ENCODE data around the gene TNK1.
A peak's percentile ranks its signal among the peaks of the same experiment; 100 is the strongest.

Gene TNK1

GRCh38 chr17:7435676-7436555, 55.0 kb downstream of the TNK1 start:
- no peak for DNase-seq (ENCODE audit: low read depth)

DNA sequence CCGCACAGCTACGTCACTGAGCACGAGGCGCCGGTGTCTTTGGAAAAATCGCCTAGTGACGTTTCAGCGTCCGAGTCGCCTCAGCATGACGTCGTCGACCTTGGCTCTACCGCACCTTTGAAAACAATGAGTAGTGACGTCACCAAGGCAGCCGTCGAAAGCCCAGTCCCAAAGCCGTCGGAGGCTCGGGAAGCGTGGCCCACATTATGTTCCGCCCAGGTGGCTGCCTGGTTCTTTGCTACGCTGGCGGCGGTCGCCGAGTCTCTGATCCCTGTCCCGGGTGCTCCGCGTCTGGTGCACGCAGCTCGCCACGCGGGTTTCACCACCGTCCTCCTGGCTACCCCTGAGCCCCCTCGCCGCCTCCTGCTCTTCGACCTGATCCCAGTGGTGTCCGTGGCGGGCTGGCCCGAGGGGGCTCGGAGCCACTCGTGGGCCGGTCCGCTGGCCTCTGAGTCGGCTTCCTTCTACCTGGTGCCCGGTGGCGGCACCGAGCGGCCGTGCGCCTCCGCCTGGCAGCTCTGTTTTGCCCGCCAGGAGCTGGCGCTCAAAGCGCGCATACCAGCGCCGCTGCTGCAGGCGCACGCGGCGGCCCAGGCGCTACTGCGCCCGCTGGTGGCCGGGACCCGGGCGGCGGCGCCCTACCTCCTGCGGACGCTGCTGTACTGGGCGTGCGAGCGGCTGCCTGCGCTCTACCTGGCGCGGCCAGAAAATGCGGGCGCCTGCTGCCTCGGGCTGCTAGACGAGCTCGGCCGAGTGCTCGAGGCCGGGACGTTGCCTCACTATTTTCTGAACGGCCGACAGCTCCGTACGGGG, 55.9 kb downstream of the TNK1 start:
- DNase-seq (ENCODE audit: low read depth) = peak; percentile 31

DNA sequence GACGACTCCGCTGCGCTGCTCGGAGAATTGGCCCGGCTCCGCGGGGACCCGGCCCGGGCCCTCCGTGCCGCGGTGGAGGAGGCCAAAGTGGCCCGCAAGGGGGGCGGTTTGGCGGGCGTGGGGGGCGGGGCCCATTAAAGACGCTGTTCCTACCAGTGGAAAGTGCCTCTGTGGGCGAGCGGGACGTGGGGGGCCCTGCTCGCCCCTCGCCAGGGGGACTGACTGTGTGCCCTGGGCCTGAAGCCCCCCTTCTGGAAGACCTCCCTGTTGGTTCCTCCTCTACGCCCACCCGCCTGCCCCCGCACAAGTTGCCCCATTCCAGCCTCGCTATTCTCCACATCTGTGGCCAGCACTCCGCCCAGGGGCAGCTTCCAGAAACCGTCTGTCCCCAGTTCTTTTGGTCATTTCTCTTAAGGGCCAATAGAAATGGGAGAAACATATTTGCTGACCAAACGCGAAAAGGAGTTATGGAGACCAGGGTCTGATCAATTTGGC, 56.5 kb downstream of the TNK1 start:
- DNase-seq (ENCODE audit: low read depth) = no peak

DNA sequence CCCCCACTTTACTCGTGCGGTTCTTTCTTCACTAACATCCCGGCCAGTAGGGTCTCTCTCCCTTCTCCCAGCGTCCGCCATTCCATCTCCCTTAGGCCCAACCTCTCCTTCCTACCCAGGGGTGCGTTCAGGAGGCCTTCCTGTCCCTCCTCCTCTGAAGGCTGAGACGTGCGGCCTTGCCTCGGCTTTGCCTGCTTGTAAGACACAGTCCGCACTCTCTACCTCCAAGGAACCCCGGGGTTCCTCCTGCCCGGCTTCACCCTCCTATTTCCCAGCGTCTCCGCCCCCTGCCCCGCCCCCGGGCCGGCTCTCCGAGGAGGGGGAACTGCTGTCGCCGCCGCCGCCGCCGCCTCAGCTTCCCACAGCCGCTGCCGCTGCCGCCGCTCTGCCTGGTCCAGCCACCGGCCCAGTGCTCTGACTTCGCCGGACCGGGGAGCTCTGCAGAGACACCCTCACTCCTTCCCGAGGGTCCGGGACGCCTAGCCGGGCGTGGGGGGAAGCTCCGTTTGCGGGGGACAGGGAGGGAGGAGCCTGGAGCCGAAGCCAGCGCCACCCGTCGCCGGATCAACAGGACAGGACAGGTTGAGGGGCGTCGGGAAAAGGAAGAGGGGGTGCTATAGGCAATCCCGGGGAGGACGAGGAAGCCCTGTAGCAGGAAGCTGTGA, 57.2 kb downstream of the TNK1 start:
- DNase-seq (ENCODE audit: low read depth) = no peak

- DNase-seq (ENCODE audit: low read depth) = no peak
Measured at GRCh38 chr17:7438656-7439460, 58.0 kb downstream of the TNK1 start.
